HepG2 (cell line): Measurements from ENCODE around the gene SLC2A6. TPM values are rescaled to one million over a fixed set of nuclear protein-coding genes. Genes with fewer than 3 reads are reported as not detected.

Source experiments
- CCAR2 ChIP-seq: fragments of 200-400 bp; formaldehyde crosslinking; optimal IDR thresholded peaks from 2 replicates; pipeline ENCODE3; 2018; ENCODE audit warnings: low read depth, mild to moderate bottlenecking, low read length, moderate library complexity
- GATAD2A ChIP-seq: IDR thresholded peaks from 2 replicates; pipeline ENCODE4 v1.6.1; 2016
- HOXA5 ChIP-seq: sonication (generic); formaldehyde crosslinking; IDR thresholded peaks from 2 replicates; pipeline ENCODE4 v1.4.0; 2020; ENCODE audit warnings: missing genetic modification reagents
- IRF2 ChIP-seq: IDR thresholded peaks from 2 replicates; pipeline ENCODE4 v1.6.1; 2018; ENCODE audit warnings: missing genetic modification reagents, missing compliant biosample characterization
- MTF1 ChIP-seq: sonication (generic); formaldehyde crosslinking; IDR thresholded peaks from 2 replicates; pipeline ENCODE4 v1.5.0; 2020; ENCODE audit warnings: missing genetic modification reagents
- NCOA2 ChIP-seq: sonication (generic); formaldehyde crosslinking; IDR thresholded peaks from 2 replicates; pipeline ENCODE4 v1.8.0; 2022; ENCODE audit warnings: inconsistent platforms
- SMAD1 ChIP-seq: sonication (generic); formaldehyde crosslinking; IDR thresholded peaks from 2 replicates; pipeline ENCODE4 v1.4.0; 2020; ENCODE audit warnings: missing genetic modification reagents, low read depth, mild to moderate bottlenecking, borderline replicate concordance
- SOX5 ChIP-seq: IDR thresholded peaks from 2 replicates; pipeline ENCODE4 v1.6.1; 2016; ENCODE audit warnings: borderline replicate concordance
- SRF ChIP-seq: IDR thresholded peaks from 2 replicates; pipeline ENCODE4 v1.6.1; 2011; ENCODE audit warnings: mild to moderate bottlenecking, low read depth, low read length, moderate library complexity
- TBP ChIP-seq: sonication (generic); formaldehyde crosslinking; IDR thresholded peaks from 2 replicates; pipeline ENCODE4 v1.5.0; 2020; ENCODE audit warnings: missing genetic modification reagents
- YEATS2 ChIP-seq: sonication (generic); formaldehyde crosslinking; IDR thresholded peaks from 2 replicates; pipeline ENCODE4 v1.4.0; 2020; ENCODE audit warnings: missing genetic modification reagents, borderline replicate concordance
- ZNF230 ChIP-seq: sonication (generic); formaldehyde crosslinking; IDR thresholded peaks from 2 replicates; pipeline ENCODE4 v1.4.0; 2020; ENCODE audit warnings: mild to moderate bottlenecking, missing genetic modification reagents
- ZNF232 ChIP-seq: sonication (generic); formaldehyde crosslinking; IDR thresholded peaks from 2 replicates; pipeline ENCODE4 v1.4.0; 2020; ENCODE audit warnings: missing genetic modification reagents, borderline replicate concordance
- ZNF510 ChIP-seq: sonication (generic); formaldehyde crosslinking; IDR thresholded peaks from 2 replicates; pipeline ENCODE4 v1.4.0; 2020; ENCODE audit warnings: low read depth, mild to moderate bottlenecking, missing genetic modification reagents
- ZNF605 ChIP-seq: sonication (generic); formaldehyde crosslinking; IDR thresholded peaks from 2 replicates; pipeline ENCODE4 v1.8.0; 2022; ENCODE audit warnings: mild to moderate bottlenecking, missing genetic modification reagents
- polyA plus RNA-seq, 8 experiments: library from polyadenylated mRNA; depleted of rRNA in 3 of 8; stranded (reverse) in 7 of 8; unstranded in 1 of 8; fragments of >200 nt; fragmentation: Illumina TruSeq in 4 of 8; extraction: Trizol in 4 of 8; gene quantifications; 2 replicates each; pipeline versions ENCODE4 v1.2.1 to v1.2.3, GENCODE V29; 2011 to 2016; ENCODE audit warnings: low read depth in 4 of 8, missing spikeins in 1 of 8, mixed read lengths in 1 of 8; ENCODE audit not compliant: insufficient read depth in 1 of 8
- total RNA-seq, 5 experiments: library from RNA; depleted of rRNA; stranded (reverse); fragments of >200 nt; fragmentation: Illumina TruSeq; extraction: Trizol; gene quantifications; 2 replicates each; pipeline ENCODE4 v1.2.3, GENCODE V29; 2016; ENCODE audit warnings: low read depth in 1 of 5
- TF ChIP-seq, protein P1 (sequence below), 2 experiments: sonication (generic) in 1 of 2; formaldehyde crosslinking in 1 of 2; IDR thresholded peaks; 2 replicates each; pipeline versions ENCODE4 v1.4.0 to v1.6.1; 2016 to 2020; ENCODE audit warnings: borderline replicate concordance in 1 of 2, low read depth in 1 of 2, mild to moderate bottlenecking in 1 of 2, missing genetic modification reagents in 1 of 2
- TF ChIP-seq, protein P2 (sequence below): sonication (generic); formaldehyde crosslinking; IDR thresholded peaks from 2 replicates; pipeline ENCODE4 v1.5.0; 2020; ENCODE audit warnings: missing genetic modification reagents
- TF ChIP-seq, protein P3 (sequence below): IDR thresholded peaks from 2 replicates; pipeline ENCODE4 v1.6.1; 2012; ENCODE audit warnings: low read depth, low read length, improper control_type of control experiment
- TF ChIP-seq, protein P4 (sequence below): sonication (generic); formaldehyde crosslinking; IDR thresholded peaks from 2 replicates; pipeline ENCODE4 v1.8.0; 2022; ENCODE audit warnings: mild to moderate bottlenecking, missing genetic modification reagents

SLC2A6 gene
- total and polyA plus RNA-seq, 2 of the 13 experiments (the other 11 are each of a cell fraction or from before 2014, with no cell fraction given), result 4.1 to 15.0 TPM

DNA sequence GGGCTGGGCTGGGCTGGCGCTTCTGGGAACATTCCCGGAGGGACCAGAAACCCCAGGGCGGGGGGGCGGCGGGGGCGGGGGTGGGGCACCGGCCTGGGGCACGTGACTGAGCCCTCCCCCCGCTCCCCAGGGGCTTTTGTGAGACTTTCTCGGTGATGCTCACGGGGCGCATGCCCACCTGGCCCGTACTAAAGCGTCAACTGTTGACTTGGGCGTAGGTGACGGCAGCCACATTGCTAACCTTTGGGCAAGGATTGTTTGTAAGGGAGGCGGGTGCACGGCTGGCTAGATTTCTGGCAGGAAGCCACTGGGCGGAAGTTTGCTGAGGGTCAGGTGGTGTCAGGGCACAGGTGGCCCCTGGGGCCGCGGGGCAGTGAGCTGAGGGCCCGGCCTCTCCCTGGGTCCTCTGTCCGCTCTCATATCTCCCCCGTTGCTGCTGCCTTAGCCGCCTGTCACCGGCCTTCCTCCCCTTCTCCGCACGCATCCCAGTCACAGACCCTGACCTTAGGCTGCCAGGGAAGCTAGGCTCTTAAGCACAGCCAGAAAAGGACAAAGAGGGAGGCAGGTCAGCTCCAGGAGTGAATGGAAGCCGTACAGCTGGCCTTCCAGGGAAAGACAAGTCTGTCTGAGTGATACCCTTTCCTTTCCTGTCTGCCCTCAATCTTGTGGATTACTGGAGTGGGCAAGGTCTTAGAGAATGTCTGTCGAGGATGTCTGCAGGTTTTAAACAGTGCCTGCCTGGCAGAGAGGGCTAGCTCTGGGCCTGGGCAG is 18.3 kb downstream of the SLC2A6 start (continued):
- TF ChIP-seq, protein P1, sequence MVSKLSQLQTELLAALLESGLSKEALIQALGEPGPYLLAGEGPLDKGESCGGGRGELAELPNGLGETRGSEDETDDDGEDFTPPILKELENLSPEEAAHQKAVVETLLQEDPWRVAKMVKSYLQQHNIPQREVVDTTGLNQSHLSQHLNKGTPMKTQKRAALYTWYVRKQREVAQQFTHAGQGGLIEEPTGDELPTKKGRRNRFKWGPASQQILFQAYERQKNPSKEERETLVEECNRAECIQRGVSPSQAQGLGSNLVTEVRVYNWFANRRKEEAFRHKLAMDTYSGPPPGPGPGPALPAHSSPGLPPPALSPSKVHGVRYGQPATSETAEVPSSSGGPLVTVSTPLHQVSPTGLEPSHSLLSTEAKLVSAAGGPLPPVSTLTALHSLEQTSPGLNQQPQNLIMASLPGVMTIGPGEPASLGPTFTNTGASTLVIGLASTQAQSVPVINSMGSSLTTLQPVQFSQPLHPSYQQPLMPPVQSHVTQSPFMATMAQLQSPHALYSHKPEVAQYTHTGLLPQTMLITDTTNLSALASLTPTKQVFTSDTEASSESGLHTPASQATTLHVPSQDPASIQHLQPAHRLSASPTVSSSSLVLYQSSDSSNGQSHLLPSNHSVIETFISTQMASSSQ (IDR thresholded peaks at IDR 0.05; ENCODE audit: low read depth), result 0 out of 2 replicates have a peak, but pooled peaks have one; percentile 21
- TF ChIP-seq, protein P1 (CRISPR knock-in tag; IDR thresholded peaks at IDR 0.05; ENCODE audit: borderline replicate concordance), result peak; percentile 73
- peak; percentile 60; the same call in 1 of the 2 replicates for TF ChIP-seq YEATS2
- peak; percentile 63 for TF ChIP-seq NCOA2 (CRISPR knock-in tag)
- TF ChIP-seq ZNF510, result peak; percentile 74; the same call in 1 of the 2 replicates
- TF ChIP-seq IRF2 (CRISPR knock-in tag), result peak; percentile 46; the same call in 1 of the 2 replicates
- TF ChIP-seq, protein P2, sequence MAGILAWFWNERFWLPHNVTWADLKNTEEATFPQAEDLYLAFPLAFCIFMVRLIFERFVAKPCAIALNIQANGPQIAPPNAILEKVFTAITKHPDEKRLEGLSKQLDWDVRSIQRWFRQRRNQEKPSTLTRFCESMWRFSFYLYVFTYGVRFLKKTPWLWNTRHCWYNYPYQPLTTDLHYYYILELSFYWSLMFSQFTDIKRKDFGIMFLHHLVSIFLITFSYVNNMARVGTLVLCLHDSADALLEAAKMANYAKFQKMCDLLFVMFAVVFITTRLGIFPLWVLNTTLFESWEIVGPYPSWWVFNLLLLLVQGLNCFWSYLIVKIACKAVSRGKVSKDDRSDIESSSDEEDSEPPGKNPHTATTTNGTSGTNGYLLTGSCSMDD, result no peak
- peak; percentile 13; the same call in 1 of the 2 replicates for TF ChIP-seq SMAD1
- peak; percentile 78; the same call in 1 of the 2 replicates for TF ChIP-seq ZNF232 (CRISPR knock-in tag)
- peak; percentile 60; the same call in 1 of the 2 replicates for TF ChIP-seq ZNF605
- TF ChIP-seq HOXA5 (CRISPR knock-in tag), result 0 out of 2 replicates have a peak, but pooled peaks have one; percentile 12
- TF ChIP-seq TBP, result no peak
- TF ChIP-seq SRF, result no peak
- TF ChIP-seq ZNF230 (CRISPR knock-in tag), result 0 out of 2 replicates have a peak, but pooled peaks have one; percentile 28
- TF ChIP-seq SOX5 (CRISPR knock-in tag), result peak; percentile 50; the same call in 1 of the 2 replicates
- peak; percentile 65 for TF ChIP-seq GATAD2A
- TF ChIP-seq CCAR2, result no peak
- TF ChIP-seq, protein P3, sequence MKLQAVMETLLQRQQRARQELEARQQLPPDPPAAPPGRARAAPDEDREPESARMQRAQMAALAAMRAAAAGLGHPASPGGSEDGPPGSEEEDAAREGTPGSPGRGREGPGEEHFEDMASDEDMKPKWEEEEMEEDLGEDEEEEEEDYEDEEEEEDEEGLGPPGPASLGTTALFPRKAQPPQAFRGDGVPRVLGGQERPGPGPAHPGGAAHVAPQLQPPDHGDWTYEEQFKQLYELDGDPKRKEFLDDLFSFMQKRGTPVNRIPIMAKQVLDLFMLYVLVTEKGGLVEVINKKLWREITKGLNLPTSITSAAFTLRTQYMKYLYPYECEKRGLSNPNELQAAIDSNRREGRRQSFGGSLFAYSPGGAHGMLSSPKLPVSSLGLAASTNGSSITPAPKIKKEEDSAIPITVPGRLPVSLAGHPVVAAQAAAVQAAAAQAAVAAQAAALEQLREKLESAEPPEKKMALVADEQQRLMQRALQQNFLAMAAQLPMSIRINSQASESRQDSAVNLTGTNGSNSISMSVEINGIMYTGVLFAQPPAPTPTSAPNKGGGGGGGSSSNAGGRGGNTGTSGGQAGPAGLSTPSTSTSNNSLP, result no peak
- TF ChIP-seq, protein P4, sequence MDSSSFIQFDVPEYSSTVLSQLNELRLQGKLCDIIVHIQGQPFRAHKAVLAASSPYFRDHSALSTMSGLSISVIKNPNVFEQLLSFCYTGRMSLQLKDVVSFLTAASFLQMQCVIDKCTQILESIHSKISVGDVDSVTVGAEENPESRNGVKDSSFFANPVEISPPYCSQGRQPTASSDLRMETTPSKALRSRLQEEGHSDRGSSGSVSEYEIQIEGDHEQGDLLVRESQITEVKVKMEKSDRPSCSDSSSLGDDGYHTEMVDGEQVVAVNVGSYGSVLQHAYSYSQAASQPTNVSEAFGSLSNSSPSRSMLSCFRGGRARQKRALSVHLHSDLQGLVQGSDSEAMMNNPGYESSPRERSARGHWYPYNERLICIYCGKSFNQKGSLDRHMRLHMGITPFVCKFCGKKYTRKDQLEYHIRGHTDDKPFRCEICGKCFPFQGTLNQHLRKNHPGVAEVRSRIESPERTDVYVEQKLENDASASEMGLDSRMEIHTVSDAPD (CRISPR knock-in tag), result no peak
- no peak for TF ChIP-seq MTF1 (CRISPR knock-in tag)
